Measurements from ENCODE around the gene ITGB3.
"Not testable (repeated sequence)": the region's sequence is repeated elsewhere in the genome, so short reads cannot be mapped to it uniquely, and the experiment has no call there.

ITGB3 gene

DNA sequence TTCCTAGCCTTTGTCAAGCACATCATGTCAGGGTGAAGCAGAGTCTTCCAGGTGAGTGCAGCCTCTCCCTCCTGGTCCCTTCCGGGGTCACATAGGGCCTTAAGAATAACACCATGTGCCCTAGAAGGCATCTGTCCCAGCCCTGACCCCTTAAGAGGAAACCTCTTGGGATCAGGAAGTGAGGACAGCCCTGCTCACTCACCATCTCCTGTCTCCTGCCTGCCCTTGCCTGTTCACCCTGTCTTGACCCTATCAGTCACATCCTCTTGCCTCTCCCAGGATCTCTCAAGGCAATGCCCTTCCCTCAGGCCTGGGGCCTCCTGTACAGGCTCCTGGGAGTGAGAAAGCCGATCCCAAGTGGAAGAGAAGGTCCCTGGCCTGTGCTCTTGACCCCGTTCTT, 30.6 kb upstream of the ITGB3 start:
- DNase-seq (ENCODE audit: low read depth in 2 of 2): no peak

GRCh38 chr17:47223460-47223859, 30.2 kb upstream of the ITGB3 start:
- no peak for DNase-seq (ENCODE audit: low read depth in 2 of 2)

- DNase-seq (ENCODE audit: low read depth in 2 of 2): not testable (repeated sequence)
These were observed 29.6 kb upstream of the ITGB3 start for GRCh38 chr17:47224077-47224476.

DNA sequence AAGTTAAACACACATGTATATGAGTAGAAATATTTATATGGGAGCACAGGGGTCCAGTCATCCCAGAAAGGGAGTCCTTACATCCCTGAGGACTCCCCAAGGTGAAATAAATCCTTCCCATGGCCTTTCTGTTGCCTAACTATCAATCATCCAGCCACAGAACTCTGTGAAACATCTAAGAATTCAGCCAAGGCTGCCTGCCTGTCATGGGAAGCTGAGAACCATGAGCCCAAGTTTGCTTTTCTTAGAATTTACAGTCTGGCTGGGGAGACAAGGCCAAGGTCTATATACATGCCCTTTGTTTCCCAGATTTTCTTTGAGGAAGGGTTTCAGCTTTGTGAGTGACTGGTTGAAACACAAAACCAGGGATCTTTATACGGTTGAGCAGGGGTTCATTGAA, 28.7 kb upstream of the ITGB3 start:
- no peak for DNase-seq (ENCODE audit: low read depth in 2 of 2)

DNA sequence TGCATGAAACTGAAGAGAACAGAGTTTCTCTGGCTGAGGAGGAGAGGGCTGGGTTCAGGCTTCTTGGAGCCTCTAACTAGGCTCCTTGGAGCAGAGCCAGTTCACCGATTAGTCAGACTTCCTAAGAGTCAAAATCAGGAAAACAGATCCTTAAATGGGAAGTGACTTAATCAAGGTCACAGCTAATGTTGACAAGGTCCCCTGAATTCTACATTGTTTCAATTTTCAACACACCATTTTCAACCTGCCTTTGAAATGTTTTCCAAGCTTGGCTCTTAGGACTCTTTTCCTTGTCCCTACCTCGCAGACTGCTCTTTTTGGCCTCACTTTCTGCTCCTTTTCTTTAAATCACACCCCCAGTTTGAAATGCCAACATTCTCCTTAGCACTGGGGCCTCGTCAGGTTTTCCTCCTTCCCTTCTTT, 28.2 kb upstream of the ITGB3 start:
- no peak for DNase-seq (ENCODE audit: low read depth in 2 of 2)

GRCh38 chr17:47225911-47226688, 27.5 kb upstream of the ITGB3 start:
- no peak for DNase-seq (ENCODE audit: low read depth in 2 of 2)

DNA sequence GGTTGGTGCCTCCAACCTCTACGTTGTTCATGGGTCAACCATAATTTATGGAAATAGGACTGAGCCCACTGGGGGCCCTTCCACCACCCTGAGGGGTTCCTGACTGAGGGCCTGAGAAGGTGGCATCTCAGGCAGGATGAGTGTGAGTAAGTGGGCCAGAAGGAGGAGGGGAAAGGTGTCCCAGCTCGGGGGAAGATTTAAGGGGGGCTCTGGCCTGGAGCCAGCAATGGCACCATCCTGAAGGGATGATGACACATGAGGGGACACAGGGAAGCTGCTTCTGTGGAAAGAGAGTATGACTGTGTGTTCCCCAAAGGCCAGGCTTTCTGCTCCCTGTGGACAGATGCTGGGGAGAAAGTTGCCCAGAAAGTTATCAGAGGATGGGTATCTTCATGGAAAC, 25.8 kb upstream of the ITGB3 start:
- no peak for DNase-seq (ENCODE audit: low read depth in 2 of 2)

DNA sequence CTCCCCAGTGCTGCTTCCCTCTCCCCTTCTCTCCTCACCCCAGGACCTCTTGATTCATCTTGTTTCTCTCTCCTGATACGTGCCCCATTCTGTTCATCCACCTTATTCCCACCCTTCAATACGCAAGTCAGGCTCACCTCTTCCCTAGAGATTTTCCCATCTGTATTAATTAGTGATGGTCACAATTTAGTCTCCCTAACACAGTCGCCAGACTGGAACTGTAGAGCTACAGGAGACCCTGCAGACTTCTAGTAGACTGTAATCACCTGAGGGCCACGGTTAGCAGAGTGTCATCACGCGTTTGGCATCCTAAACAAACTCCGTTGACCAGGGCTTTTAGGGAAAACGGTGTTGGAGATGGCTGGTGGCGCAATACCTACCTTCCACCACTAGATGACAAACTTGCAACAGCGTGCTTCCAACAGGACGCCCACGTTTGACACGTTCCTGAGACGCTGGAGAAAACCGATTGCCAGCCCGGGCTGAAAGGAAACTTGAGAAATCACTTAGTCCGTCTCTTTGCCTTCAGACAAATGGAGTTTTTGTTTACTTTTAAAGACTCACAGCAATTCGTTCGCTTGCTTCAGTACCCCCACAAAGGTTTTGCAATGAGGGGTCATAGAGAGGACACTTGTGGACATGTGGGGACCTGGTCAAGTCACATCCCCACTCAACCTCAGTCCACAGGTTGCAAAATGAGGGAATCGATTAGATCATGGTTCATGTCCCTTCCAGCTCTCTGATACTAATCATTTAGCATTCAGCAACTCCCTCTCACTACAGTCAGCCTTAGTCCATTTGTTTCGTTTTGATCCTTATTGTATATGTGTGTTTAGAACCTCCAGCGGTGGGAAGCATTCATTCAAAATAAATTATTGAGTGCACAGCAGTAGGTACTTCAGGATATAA, 23.8 kb upstream of the ITGB3 start:
- DNase-seq (ENCODE audit: low read depth in 2 of 2): peak; percentile 59 to 74

- no peak for DNase-seq (ENCODE audit: low read depth in 2 of 2)
These were observed 22.8 kb upstream of the ITGB3 start for GRCh38 chr17:47230864-47231263.

DNA sequence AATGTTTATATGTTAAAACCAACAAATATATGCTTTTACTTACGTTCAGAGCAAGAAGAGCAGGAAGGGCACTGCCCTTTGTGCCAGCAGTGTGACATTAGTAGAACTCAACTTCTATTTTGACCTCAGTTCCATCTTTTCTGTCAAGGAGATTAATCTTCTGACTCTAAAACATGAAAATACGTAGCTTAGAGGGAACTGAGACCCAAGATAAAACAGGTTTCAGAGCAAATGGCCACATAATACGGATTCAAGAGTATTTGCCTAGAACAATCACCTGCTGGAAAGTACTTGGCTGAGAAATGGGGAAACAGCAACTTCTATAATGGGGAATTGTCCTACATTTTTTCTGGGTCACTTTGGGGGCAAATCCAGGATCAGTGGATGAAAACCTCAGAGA, 22.3 kb upstream of the ITGB3 start:
- DNase-seq (ENCODE audit: low read depth in 2 of 2): no peak

DNA sequence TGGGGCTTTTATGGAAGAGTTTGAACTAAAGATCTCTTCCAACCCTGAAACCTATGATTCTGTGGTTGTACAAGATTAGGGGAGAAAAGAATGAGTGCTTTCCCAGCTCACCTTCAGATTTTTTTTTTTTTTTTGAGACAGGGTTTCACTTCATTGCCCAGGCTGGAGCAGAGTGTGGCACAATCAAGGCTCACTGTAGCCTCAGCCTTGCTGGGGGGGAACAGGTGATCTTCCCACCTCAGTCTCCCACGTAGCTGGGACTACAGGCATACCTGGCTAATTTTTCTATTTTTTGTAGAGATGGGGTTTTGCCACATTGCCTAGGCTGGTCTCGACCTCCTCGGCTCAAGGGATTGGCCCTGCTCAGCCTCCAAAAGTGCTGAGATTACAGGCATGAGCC, 21.8 kb upstream of the ITGB3 start:
- DNase-seq (ENCODE audit: low read depth in 2 of 2): no peak

DNA sequence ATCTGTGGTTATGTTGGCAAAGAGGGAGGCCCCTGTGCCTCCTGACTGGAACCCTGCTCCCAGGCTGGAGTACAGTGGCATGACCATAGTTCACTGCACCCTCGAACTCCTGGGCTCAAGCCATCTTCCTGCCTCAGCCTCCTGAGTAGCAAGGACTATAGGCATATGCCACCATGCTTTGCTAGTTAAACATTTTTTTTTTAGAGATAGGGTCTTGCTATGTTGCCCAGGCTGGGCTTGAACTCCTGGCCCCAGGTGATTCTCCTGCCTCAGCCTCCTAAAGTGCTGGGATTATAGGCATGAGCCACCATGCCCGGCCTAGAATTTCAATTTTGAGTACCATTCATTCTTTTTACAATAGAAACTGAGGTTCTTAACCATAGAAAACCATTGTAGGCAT, 21.2 kb upstream of the ITGB3 start:
- DNase-seq (ENCODE audit: low read depth in 2 of 2): no peak

GRCh38 chr17:47235506-47235905, 18.1 kb upstream of the ITGB3 start:
- no peak for DNase-seq (ENCODE audit: low read depth in 2 of 2)

DNA sequence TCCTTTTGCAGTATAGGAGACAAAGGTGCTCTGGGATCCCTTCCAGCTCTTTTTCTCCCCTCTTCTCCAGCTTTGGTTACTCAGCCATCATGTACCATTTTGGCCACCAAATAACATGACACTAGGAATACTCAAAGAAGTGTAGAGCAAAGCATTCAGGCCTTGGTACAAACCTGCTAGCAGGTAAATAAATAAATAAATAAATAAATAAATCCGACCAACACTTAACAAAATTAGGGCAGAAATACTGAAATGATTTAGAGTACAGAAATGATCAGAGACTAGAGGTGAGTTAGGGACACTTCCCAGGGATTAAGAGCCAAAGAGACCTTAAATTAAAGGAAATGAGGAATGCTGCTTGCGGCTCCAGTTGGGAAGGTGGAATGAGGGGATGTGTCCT, 17.7 kb upstream of the ITGB3 start:
- no peak for DNase-seq (ENCODE audit: low read depth in 2 of 2)

- no peak for DNase-seq (ENCODE audit: low read depth in 2 of 2)
These were observed 15.8 kb upstream of the ITGB3 start for GRCh38 chr17:47237841-47238240.

DNA sequence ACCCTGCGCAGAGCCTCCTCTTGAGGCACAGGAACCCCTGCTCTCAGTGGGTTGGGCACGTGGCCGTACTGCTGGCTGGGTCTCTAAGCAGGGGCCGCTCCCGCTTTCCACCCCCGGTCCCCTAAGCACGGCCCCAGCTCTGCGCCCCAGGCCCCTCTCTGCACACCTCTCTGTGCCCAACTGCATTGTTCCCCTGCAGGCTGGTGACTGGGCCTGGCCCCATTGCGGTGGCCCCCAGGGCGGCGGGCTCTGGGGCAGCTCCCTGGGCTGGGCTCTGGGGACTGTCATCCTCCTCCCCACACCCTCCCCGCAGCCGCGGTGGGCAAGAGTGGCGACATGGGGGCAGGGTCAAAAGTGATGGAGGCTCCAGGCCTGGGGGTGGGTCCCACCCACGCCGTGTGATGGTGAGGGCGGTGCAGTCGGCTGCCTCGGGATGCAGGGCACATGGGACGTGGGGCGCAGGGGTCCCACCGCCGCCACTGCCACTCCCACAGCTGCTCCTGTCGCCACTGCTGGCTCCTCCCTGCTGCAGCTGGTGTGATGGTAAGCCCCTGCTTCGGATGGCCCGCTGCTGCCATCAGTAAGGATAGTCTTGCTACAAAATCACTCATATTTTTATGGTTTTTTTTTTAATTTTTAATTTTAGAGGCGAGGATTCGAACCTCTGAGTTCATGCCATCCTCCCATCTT, 15.2 kb upstream of the ITGB3 start:
- DNase-seq (ENCODE audit: low read depth in 2 of 2): no peak

DNA sequence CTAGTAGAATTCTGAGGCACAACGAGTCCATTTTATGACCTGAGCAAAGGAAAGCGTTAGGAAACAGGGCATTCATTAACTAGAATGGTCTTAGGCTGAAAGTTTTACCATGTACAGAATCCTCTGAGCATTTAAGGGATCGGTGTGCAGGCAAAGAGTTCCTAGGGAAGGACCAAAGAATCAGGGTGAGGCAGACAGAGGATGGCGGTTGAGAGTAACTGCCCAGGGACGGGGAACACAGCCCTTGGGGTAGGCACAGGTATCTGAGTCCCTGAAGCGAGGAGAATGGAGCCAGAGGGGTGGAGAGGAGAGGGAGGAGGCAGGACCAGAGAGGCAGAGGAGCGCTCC, 14.0 kb upstream of the ITGB3 start:
- no peak for DNase-seq (ENCODE audit: low read depth in 2 of 2)

- DNase-seq (ENCODE audit: low read depth in 2 of 2): no peak
These were observed 13.5 kb upstream of the ITGB3 start for GRCh38 chr17:47239967-47240651.

DNA sequence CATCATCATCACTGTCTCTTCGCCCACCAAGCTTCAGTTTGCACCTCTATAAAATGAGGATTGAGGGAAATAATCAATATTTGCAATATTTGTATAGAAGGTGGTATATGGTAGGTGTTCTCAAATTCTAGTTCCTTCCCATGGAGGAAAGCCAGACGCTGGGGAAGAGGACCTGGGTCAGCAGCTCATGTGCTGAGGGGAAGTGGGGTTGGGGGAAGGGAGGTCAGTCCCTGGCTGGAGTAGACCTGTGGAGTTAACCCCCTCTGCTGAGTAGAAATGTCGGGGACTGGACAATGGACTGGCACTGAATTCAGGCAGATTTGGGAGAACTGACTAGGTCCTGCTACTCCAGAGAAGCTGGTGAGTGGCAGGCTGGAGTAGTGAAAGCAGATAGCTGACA, 12.8 kb upstream of the ITGB3 start:
- no peak for DNase-seq (ENCODE audit: low read depth in 2 of 2)

GRCh38 chr17:47242648-47243047, 11.0 kb upstream of the ITGB3 start:
- DNase-seq (ENCODE audit: low read depth in 2 of 2): no peak

DNA sequence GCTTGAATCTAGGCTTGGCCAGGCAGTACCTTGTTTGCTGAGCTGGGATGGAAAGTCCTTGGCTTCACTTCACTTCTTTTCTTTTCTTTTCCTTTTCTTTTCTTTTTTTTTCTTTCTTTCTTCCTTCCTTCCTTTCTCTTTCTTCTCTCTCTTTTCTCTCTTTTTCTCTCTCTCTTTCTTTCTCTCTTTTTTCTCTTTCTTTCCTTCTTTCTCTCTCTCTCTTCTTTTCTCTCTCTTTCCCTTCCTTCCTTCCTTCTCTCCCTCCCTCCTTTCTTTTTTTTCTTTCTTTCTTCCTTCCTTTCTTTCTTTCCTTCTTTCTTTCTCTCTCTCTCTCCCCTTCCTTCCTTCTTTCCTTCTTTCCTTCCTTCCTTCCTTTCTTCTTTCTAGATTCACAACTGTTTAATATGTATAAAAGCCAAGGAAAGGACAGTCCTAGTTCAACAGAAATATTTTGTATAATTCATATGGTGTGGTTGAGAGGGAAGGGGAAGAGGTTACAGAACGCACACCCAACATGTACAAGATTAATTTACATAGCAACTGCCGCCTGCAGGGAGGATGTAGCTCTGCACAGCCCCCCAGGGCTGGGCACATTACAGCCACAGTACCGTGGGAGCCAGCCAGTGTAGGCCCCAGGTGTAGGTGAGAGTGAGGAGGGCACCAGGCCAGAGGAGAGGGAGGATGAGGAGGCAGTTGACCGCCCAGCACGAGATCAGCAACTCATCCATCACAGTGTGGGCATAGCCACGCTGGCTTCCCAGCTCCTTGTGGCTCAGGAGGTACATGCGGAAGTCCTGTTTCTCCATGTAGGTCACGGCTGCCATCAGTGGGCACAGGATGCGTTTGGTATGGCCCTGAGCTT, 9.7 kb upstream of the ITGB3 start:
- no peak for DNase-seq (ENCODE audit: low read depth in 2 of 2)
